GM21825 (cell line): ENCODE results near the gene CETN2.
A peak's percentile ranks its signal among the peaks of the same experiment; 100 is the strongest.

Source experiments
- ATAC-seq: cut with Tn5 transposase; IDR thresholded peaks from one replicate; pipeline ENCODE4 v1.9.1; 2021; ENCODE audit warnings: mild to moderate bottlenecking, moderate library complexity; ENCODE audit not compliant: unreplicated experiment

Gene CETN2

GRCh38 chrX:152833378-152833777, 2.8 kb upstream of the CETN2 start:
- ATAC-seq, result no peak

GRCh38 chrX:152832520-152832919, 2.0 kb upstream of the CETN2 start:
- no peak for ATAC-seq

GRCh38 chrX:152831391-152831790, 834 bp upstream of the CETN2 start:
- ATAC-seq, result no peak

- ATAC-seq, result no peak
These were observed 5.6 kb downstream of the CETN2 start for GRCh38 chrX:152824841-152825374.

- no peak for ATAC-seq
These were observed 6.9 kb downstream of the CETN2 start for GRCh38 chrX:152823657-152824056.

GRCh38 chrX:152822383-152823086, 8.0 kb downstream of the CETN2 start:
- no peak for ATAC-seq

GRCh38 chrX:152821145-152821765, 9.3 kb downstream of the CETN2 start:
- no peak for ATAC-seq

GRCh38 chrX:152819732-152820131, 10.8 kb downstream of the CETN2 start:
- no peak for ATAC-seq

- ATAC-seq, result no peak
These were observed 11.3 kb downstream of the CETN2 start for GRCh38 chrX:152819266-152819665.

GRCh38 chrX:152818356-152818755, 12.2 kb downstream of the CETN2 start:
- no peak for ATAC-seq

GRCh38 chrX:152817078-152817764, 13.3 kb downstream of the CETN2 start:
- no peak for ATAC-seq

GRCh38 chrX:152814048-152814447, 16.5 kb downstream of the CETN2 start:
- ATAC-seq, result no peak

GRCh38 chrX:152813206-152813605, 17.4 kb downstream of the CETN2 start:
- ATAC-seq, result no peak

- ATAC-seq, result no peak
These were observed 20.2 kb downstream of the CETN2 start for GRCh38 chrX:152810403-152810802.

GRCh38 chrX:152806035-152806434, 24.5 kb downstream of the CETN2 start:
- no peak for ATAC-seq

GRCh38 chrX:152798945-152799344, 31.6 kb downstream of the CETN2 start:
- ATAC-seq, result no peak

- ATAC-seq, result peak; percentile 57
These were observed 43.5 kb downstream of the CETN2 start for GRCh38 chrX:152787062-152787461.
